MM.1S (cell line): ENCODE measurements around the gene CPNE1.

ENCODE experiments used
- DNase-seq: peaks from one replicate; pipeline ENCODE4 v3.0.0-alpha.2; 2015
- H2AFZ ChIP-seq: fragments of 300-600 bp; sonication (generic); 2 replicates; pipeline ENCODE4 v1.6.0; 2016; ENCODE audit warnings: antibody characterized with exemption, low read length
- H3F3A ChIP-seq: fragments of 300-600 bp; sonication (generic); 2 replicates; pipeline ENCODE4 v1.6.1; 2016; ENCODE audit warnings: mild to moderate bottlenecking, antibody characterized with exemption, low read length, moderate library complexity, mixed read lengths; ENCODE audit not compliant: insufficient read depth
- H3K27ac ChIP-seq: fragments of 300-600 bp; sonication (generic); 2 replicates; pipeline ENCODE4 v1.5.1; 2016; ENCODE audit warnings: mild to moderate bottlenecking, low read length
- H3K27me3 ChIP-seq: fragments of 300-600 bp; sonication (generic); replicated peaks from 2 replicates; pipeline ENCODE4 v1.6.0; 2016; ENCODE audit warnings: low read length; ENCODE audit not compliant: insufficient read depth
- H3K36me3 ChIP-seq: fragments of 300-600 bp; sonication (generic); replicated peaks from 2 replicates; pipeline ENCODE4 v1.6.1; 2016; ENCODE audit warnings: mild to moderate bottlenecking, low read length, mixed read lengths; ENCODE audit not compliant: insufficient read depth
- H3K4me1 ChIP-seq: fragments of 300-600 bp; sonication (generic); 2 replicates; pipeline ENCODE4 v1.6.1; 2016; ENCODE audit warnings: low read length, mixed read lengths
- H3K4me2 ChIP-seq: fragments of 300-600 bp; sonication (generic); 2 replicates; pipeline ENCODE4 v1.6.0; 2016; ENCODE audit warnings: low read depth, low read length
- H3K4me3 ChIP-seq: fragments of 300-600 bp; sonication (generic); 2 replicates; pipeline ENCODE4 v1.5.1; 2016; ENCODE audit warnings: low read length, mixed read lengths
- H3K79me2 ChIP-seq: fragments of 300-600 bp; sonication (generic); 2 replicates; pipeline ENCODE4 v1.6.1; 2016; ENCODE audit warnings: mixed run types, low read length, mixed read lengths
- H3K9ac ChIP-seq: fragments of 300-600 bp; sonication (generic); 2 replicates; pipeline ENCODE4 v1.6.1; 2016; ENCODE audit warnings: low read length, mixed read lengths
- H3K9me2 ChIP-seq: fragments of 300-600 bp; sonication (generic); replicated peaks from 2 replicates; pipeline ENCODE4 v1.6.1; 2016; ENCODE audit warnings: mild to moderate bottlenecking, low read length, mixed read lengths; ENCODE audit not compliant: insufficient read depth
- H3K9me3 ChIP-seq: fragments of 300-600 bp; sonication (generic); replicated peaks from 2 replicates; pipeline ENCODE4 v1.6.1; 2016; ENCODE audit warnings: mild to moderate bottlenecking, low read length, mixed read lengths; ENCODE audit not compliant: insufficient read depth
- H4K20me1 ChIP-seq: fragments of 300-600 bp; sonication (generic); 2 replicates; pipeline ENCODE4 v1.6.1; 2016; ENCODE audit warnings: mild to moderate bottlenecking, low read length, moderate library complexity, mixed read lengths; ENCODE audit not compliant: insufficient read depth
- EZH2 ChIP-seq: fragments of 300-600 bp; sonication (generic); optimal IDR thresholded peaks from 2 replicates; pipeline ENCODE3; 2017; ENCODE audit warnings: low read depth, mild to moderate bottlenecking, antibody characterized with exemption, low read length, mixed read lengths
- EZH2phosphoT487 ChIP-seq: fragments of 300-600 bp; sonication (generic); IDR thresholded peaks from 2 replicates; pipeline ENCODE4 v1.6.1; 2018; ENCODE audit warnings: antibody characterized with exemption, low read length
- TF ChIP-seq, protein P1 (sequence below): fragments of 300-600 bp; sonication (generic); IDR thresholded peaks from 2 replicates; pipeline ENCODE4 v1.5.1; 2016; ENCODE audit warnings: antibody characterized with exemption, low read length, mixed read lengths

CPNE1 gene

GRCh38 chr20:35681960-35682359, 17.3 kb upstream of the CPNE1 start:
- no peak for DNase-seq
- Histone ChIP-seq H3K4me1 (no peaks in the 10 kb centered on the region), H3K27ac (no peak overlapping the region), H4K20me1 (no peaks in the 10 kb centered on the region), H3K36me3 (no peaks in the 10 kb centered on the region), H3K9ac (no peak overlapping the region), H3K4me3 (no peak overlapping the region), H3K79me2 (no peaks in the 10 kb centered on the region), H3K27me3 (no peaks in the 10 kb centered on the region), H3K4me2 (no peak overlapping the region), H2AFZ (no peak overlapping the region), H3K9me3 (no peaks in the 10 kb centered on the region), H3F3A (no peaks in the 10 kb centered on the region), H3K9me2 (no peaks in the 10 kb centered on the region)
- TF ChIP-seq, protein P1, sequence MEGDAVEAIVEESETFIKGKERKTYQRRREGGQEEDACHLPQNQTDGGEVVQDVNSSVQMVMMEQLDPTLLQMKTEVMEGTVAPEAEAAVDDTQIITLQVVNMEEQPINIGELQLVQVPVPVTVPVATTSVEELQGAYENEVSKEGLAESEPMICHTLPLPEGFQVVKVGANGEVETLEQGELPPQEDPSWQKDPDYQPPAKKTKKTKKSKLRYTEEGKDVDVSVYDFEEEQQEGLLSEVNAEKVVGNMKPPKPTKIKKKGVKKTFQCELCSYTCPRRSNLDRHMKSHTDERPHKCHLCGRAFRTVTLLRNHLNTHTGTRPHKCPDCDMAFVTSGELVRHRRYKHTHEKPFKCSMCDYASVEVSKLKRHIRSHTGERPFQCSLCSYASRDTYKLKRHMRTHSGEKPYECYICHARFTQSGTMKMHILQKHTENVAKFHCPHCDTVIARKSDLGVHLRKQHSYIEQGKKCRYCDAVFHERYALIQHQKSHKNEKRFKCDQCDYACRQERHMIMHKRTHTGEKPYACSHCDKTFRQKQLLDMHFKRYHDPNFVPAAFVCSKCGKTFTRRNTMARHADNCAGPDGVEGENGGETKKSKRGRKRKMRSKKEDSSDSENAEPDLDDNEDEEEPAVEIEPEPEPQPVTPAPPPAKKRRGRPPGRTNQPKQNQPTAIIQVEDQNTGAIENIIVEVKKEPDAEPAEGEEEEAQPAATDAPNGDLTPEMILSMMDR = no peak
- TF ChIP-seq EZH2phosphoT487 = no peak
- no peak for TF ChIP-seq EZH2

- TF ChIP-seq EZH2phosphoT487 (no peak), EZH2 (no peak)
- TF ChIP-seq, protein P1 = no peak
- Histone ChIP-seq H3K9me2 (no peaks in the 10 kb centered on the region), H3K4me1 (no peaks in the 10 kb centered on the region), H3K79me2 (no peaks in the 10 kb centered on the region), H3K9ac (no peak overlapping the region), H3K4me3 (no peak overlapping the region), H3K9me3 (no peaks in the 10 kb centered on the region), H3K27ac (no peak overlapping the region), H3K27me3 (no peaks in the 10 kb centered on the region), H4K20me1 (no peaks in the 10 kb centered on the region), H2AFZ (no peak overlapping the region), H3F3A (no peaks in the 10 kb centered on the region), H3K36me3 (no peaks in the 10 kb centered on the region), H3K4me2 (no peak overlapping the region)
- DNase-seq = no peak
Observed at GRCh38 chr20:35680452-35681183, 15.9 kb upstream of the CPNE1 start.

GRCh38 chr20:35674921-35675320, 10.2 kb upstream of the CPNE1 start:
- Histone ChIP-seq H3K4me1 (no peaks in the 10 kb centered on the region), H3K27me3 (no peaks in the 10 kb centered on the region), H3K9ac (no peak overlapping the region), H2AFZ (no peak overlapping the region), H3K4me2 (no peak overlapping the region), H3K4me3 (no peak overlapping the region), H3K79me2 (no peaks in the 10 kb centered on the region), H3K9me2 (no peaks in the 10 kb centered on the region), H3F3A (no peaks in the 10 kb centered on the region), H3K27ac (no peak overlapping the region), H3K9me3 (no peaks in the 10 kb centered on the region), H4K20me1 (no peaks in the 10 kb centered on the region), H3K36me3 (no peaks in the 10 kb centered on the region; the same call in 1 of the 2 replicates)
- TF ChIP-seq EZH2 = no peak
- no peak for TF ChIP-seq EZH2phosphoT487
- TF ChIP-seq, protein P1 = no peak
- no peak for DNase-seq
